GM12873 (cell line): Measurements from ENCODE around the gene BSPRY.

Experiments
- CTCF ChIP-seq: IDR thresholded peaks from 2 replicates; pipeline ENCODE4 v1.5.1; 2012; ENCODE audit warnings: low read depth, mild to moderate bottlenecking, moderate library complexity, low read length, control low read depth; ENCODE audit not compliant: insufficient read depth; ENCODE audit errors: missing control alignments

Gene BSPRY

GRCh38 chr9:113386571-113387393 lies 37.4 kb downstream of the BSPRY start:
- TF ChIP-seq CTCF: no peak

GRCh38 chr9:113387560-113388230 lies 38.4 kb downstream of the BSPRY start:
- no peak for TF ChIP-seq CTCF

GRCh38 chr9:113388833-113389232 lies 39.5 kb downstream of the BSPRY start:
- no peak for TF ChIP-seq CTCF

GRCh38 chr9:113389451-113389850 lies 40.1 kb downstream of the BSPRY start:
- no peak for TF ChIP-seq CTCF

- TF ChIP-seq CTCF: no peak
Measured at GRCh38 chr9:113390192-113390960, 41.0 kb downstream of the BSPRY start.

GRCh38 chr9:113391917-113392316 lies 42.6 kb downstream of the BSPRY start:
- no peak for TF ChIP-seq CTCF

GRCh38 chr9:113393281-113393680 lies 43.9 kb downstream of the BSPRY start:
- TF ChIP-seq CTCF: no peak
